Trophoblast cell (in vitro differentiated cells and primary cell): ENCODE measurements around the gene PRSS36.
"Not testable (repeated sequence)": the region's sequence is repeated elsewhere in the genome, so short reads cannot be mapped to it uniquely, and the experiment has no call there.

Source experiments
- DNase-seq, 2 donors: peaks; one replicate each; pipeline ENCODE4 v3.0.0-alpha.2; 2016
- H2AFZ ChIP-seq: 2 replicates; pipeline ENCODE4 v1.6.1; 2013; ENCODE audit warnings: low read length, moderate library complexity, mild to moderate bottlenecking; ENCODE audit not compliant: insufficient read depth, poor library complexity
- H2AK5ac ChIP-seq: 2 replicates; pipeline ENCODE4 v1.6.1; 2013; ENCODE audit warnings: mild to moderate bottlenecking, low read length
- H2BK120ac ChIP-seq: 2 replicates; pipeline ENCODE4 v1.6.1; 2013; ENCODE audit warnings: low read length, mild to moderate bottlenecking, moderate library complexity; ENCODE audit not compliant: insufficient read depth, poor library complexity
- H2BK12ac ChIP-seq: 2 replicates; pipeline ENCODE4 v1.6.1; 2013; ENCODE audit warnings: mild to moderate bottlenecking, low read length, moderate library complexity
- H2BK5ac ChIP-seq: 2 replicates; pipeline ENCODE4 v1.6.1; 2013; ENCODE audit warnings: low read length, low read depth, moderate library complexity, mild to moderate bottlenecking; ENCODE audit not compliant: poor library complexity
- H3K14ac ChIP-seq: 2 replicates; pipeline ENCODE4 v1.6.1; 2013; ENCODE audit warnings: mild to moderate bottlenecking, low read length
- H3K18ac ChIP-seq: 2 replicates; pipeline ENCODE4 v1.6.1; 2013; ENCODE audit warnings: mild to moderate bottlenecking, low read length
- H3K23ac ChIP-seq: 2 replicates; pipeline ENCODE4 v1.6.1; 2013; ENCODE audit warnings: low read length
- H3K27ac ChIP-seq: 2 replicates; pipeline ENCODE4 v1.5.1; 2013; ENCODE audit warnings: low read depth, mild to moderate bottlenecking, inconsistent platforms, low read length, moderate library complexity
- H3K27me3 ChIP-seq: 2 replicates; pipeline ENCODE4 v1.6.1; 2013; ENCODE audit warnings: inconsistent platforms, mild to moderate bottlenecking, low read length, moderate library complexity; ENCODE audit not compliant: insufficient read depth
- H3K36me3 ChIP-seq, 2 experiments: 1 replicate in 1 of 2; 2 replicates in 1 of 2; pipeline ENCODE4 v1.6.1; 2013; ENCODE audit warnings: low read length in 2 of 2, mild to moderate bottlenecking in 2 of 2, moderate library complexity in 1 of 2; ENCODE audit not compliant: insufficient read depth in 2 of 2, control insufficient read depth in 1 of 2
- H3K4ac ChIP-seq: 2 replicates; pipeline ENCODE4 v1.6.1; 2013; ENCODE audit warnings: low read depth, mild to moderate bottlenecking, low read length, moderate library complexity
- H3K4me1 ChIP-seq, 2 experiments: 1 replicate in 1 of 2; 2 replicates in 1 of 2; pipeline ENCODE4 v1.6.1; 2013; ENCODE audit warnings: low read length in 2 of 2, mild to moderate bottlenecking in 2 of 2, moderate library complexity in 1 of 2; ENCODE audit not compliant: insufficient read depth in 2 of 2, control insufficient read depth in 1 of 2
- H3K4me2 ChIP-seq: 2 replicates; pipeline ENCODE4 v1.6.1; 2013; ENCODE audit warnings: inconsistent platforms, mild to moderate bottlenecking, low read length, moderate library complexity
- H3K4me3 ChIP-seq: 2 replicates; pipeline ENCODE4 v1.5.1; 2013; ENCODE audit warnings: mild to moderate bottlenecking, low read depth, low read length, inconsistent platforms
- H3K79me1 ChIP-seq: one replicate; pipeline ENCODE4 v1.6.1; 2013; ENCODE audit warnings: low read length
- H3K79me2 ChIP-seq: 2 replicates; pipeline ENCODE4 v1.6.1; 2013; ENCODE audit warnings: low read length, mild to moderate bottlenecking; ENCODE audit not compliant: control insufficient read depth, insufficient read depth, poor library complexity
- H3K9ac ChIP-seq: 2 replicates; pipeline ENCODE4 v1.6.1; 2013; ENCODE audit warnings: mild to moderate bottlenecking, low read length
- H3K9me3 ChIP-seq: 2 replicates; pipeline ENCODE4 v1.6.1; 2013; ENCODE audit warnings: low read depth, mild to moderate bottlenecking, control low read depth, inconsistent platforms, low read length; ENCODE audit not compliant: insufficient read depth
- H4K12ac ChIP-seq: 2 replicates; pipeline ENCODE4 v1.6.1; 2013; ENCODE audit warnings: low read depth, mild to moderate bottlenecking, low read length, moderate library complexity
- H4K8ac ChIP-seq: 2 replicates; pipeline ENCODE4 v1.6.1; 2013; ENCODE audit warnings: low read depth, mild to moderate bottlenecking, low read length, moderate library complexity
- H4K91ac ChIP-seq: one replicate; pipeline ENCODE4 v1.6.1; 2013; ENCODE audit warnings: low read depth, mild to moderate bottlenecking, low read length, moderate library complexity
- WGBS: extraction: QIAGEN DNeasy Blood & Tissue Kit; methylation state at CpG from one replicate; pipeline ENCODE4 v1.1.7; 2013; ENCODE audit warnings: missing lambda C conversion rate; ENCODE audit not compliant: insufficient read length, insufficient coverage; ENCODE audit errors: extremely low coverage; 5-methylcytosine and 5-hydroxymethylcytosine counted together

The PRSS36 gene

DNA sequence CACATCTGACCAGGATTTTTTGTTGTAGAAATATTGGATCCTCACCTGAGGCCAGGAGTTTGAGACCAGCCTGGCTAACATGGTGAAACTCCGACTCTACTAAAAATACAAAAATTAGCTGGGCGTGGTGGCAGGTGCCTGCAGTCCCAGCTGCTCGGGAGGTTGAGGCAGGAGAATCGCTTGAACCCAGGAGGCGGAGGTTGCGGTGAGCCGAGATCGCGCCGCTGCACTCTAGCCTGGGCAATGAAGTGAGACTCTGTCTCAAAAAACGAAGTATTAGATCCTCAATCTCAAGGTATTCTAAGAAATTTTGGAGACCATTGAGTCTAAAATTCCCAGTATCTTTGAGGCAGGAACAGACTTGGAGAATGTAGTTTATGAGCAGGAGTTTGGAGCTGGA, 46.0 kb upstream of the PRSS36 start:
- not testable (repeated sequence) for H3K4me2 ChIP-seq, H4K8ac ChIP-seq, H4K12ac ChIP-seq, H3K23ac ChIP-seq, H2BK12ac ChIP-seq, H2AK5ac ChIP-seq, H4K91ac ChIP-seq, H3K9ac ChIP-seq, H3K4me3 ChIP-seq, H2AFZ ChIP-seq, H2BK5ac ChIP-seq, H3K4me1 ChIP-seq, H3K14ac ChIP-seq, H3K79me2 ChIP-seq, H3K27me3 ChIP-seq, H3K27ac ChIP-seq, H3K18ac ChIP-seq, DNase-seq, H2BK120ac ChIP-seq, H3K4ac ChIP-seq, H3K9me3 ChIP-seq, H3K79me1 ChIP-seq
- WGBS: no CpG with 5 or more reads among the region's 11 CpGs
- peaks cover 46 to 70% of the 10 kb centered on the region in 2 experiments for H3K36me3 ChIP-seq

DNA sequence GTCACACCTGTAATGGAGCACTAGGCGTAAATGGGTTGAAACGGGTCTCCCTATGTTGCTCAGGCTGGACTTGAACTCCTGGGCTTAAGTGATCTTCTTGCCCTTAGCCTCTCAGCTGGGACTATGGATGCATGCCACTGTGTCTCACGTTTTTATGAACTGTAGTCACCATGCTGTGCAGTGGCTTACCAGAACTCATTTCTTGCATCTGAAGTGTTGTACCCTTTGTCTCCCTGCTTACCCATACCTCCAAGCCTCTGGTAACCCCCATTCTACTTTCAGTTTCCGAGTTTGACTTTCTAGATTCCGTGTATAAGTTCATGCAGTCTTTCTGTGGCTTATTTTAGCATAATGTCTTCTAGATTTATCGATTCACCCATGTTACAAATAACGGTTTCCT, 45.0 kb upstream of the PRSS36 start:
- WGBS: no CpG with 5 or more reads among the region's 7 CpGs
- no peak overlapping the region for H3K18ac ChIP-seq
- H3K9me3 ChIP-seq: no peaks in the 10 kb centered on the region
- H2BK120ac ChIP-seq: no peak overlapping the region
- peaks cover 53 to 80% of the 10 kb centered on the region in 2 experiments for H3K36me3 ChIP-seq
- no peak overlapping the region for H3K4ac ChIP-seq
- H3K9ac ChIP-seq: no peak overlapping the region
- H4K91ac ChIP-seq: no peak overlapping the region
- no peak overlapping the region for H2BK12ac ChIP-seq
- H2BK5ac ChIP-seq: no peak overlapping the region
- no peaks in the 10 kb centered on the region for H3K27me3 ChIP-seq
- no peak overlapping the region for H3K4me2 ChIP-seq
- no peak overlapping the region for H3K27ac ChIP-seq
- H3K4me1 ChIP-seq: no peaks in the 10 kb centered on the region
- DNase-seq: no peak
- H4K12ac ChIP-seq: no peak overlapping the region
- H3K79me2 ChIP-seq: no peaks in the 10 kb centered on the region
- H4K8ac ChIP-seq: no peak overlapping the region
- no peaks in the 10 kb centered on the region for H3K79me1 ChIP-seq
- no peak overlapping the region for H3K23ac ChIP-seq
- no peak overlapping the region for H3K14ac ChIP-seq
- no peak overlapping the region for H2AFZ ChIP-seq
- H3K4me3 ChIP-seq: no peak overlapping the region
- H2AK5ac ChIP-seq: no peak overlapping the region

DNA sequence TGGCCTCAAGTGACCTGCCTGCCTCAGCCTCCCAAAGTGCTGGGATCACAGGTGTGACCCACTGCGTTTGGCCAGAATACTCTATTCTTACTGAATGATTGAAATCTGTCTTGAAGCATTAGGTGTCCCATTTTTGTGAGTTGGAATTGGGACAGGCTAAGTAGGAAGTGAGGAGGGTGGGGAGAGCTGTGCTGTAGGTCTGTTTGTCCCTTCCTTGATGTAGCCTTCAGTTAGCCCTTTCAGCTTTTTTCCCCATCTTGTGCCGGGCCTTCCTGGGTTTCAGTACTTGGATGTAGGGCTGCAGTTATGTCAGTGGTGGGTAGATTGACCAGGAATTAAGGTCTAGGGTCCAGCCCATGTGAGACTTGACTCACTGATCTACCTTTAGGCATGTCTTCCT, 44.0 kb upstream of the PRSS36 start:
- no peak overlapping the region for H4K12ac ChIP-seq
- no peak overlapping the region for H2BK5ac ChIP-seq
- H3K18ac ChIP-seq: no peak overlapping the region
- H2AFZ ChIP-seq: no peak overlapping the region
- no peak overlapping the region for H3K4me3 ChIP-seq
- H2BK120ac ChIP-seq: no peak overlapping the region
- no peak overlapping the region for H3K23ac ChIP-seq
- H3K4me1 ChIP-seq: no peaks in the 10 kb centered on the region
- peak in 1 of 2 donors; percentile 1 for DNase-seq
- no CpG with 5 or more reads among the region's 2 CpGs for WGBS
- H3K79me2 ChIP-seq: no peaks in the 10 kb centered on the region
- no peak overlapping the region for H2AK5ac ChIP-seq
- H3K14ac ChIP-seq: no peak overlapping the region
- H3K36me3 ChIP-seq: peaks cover 56 to 84% of the 10 kb centered on the region in 2 experiments
- H3K4me2 ChIP-seq: no peak overlapping the region
- H3K4ac ChIP-seq: no peak overlapping the region
- H3K79me1 ChIP-seq: no peaks in the 10 kb centered on the region
- H3K27ac ChIP-seq: no peak overlapping the region
- H3K27me3 ChIP-seq: no peaks in the 10 kb centered on the region
- no peak overlapping the region for H2BK12ac ChIP-seq
- H4K91ac ChIP-seq: no peak overlapping the region
- H3K9me3 ChIP-seq: no peaks in the 10 kb centered on the region
- no peak overlapping the region for H4K8ac ChIP-seq
- no peak overlapping the region for H3K9ac ChIP-seq

DNA sequence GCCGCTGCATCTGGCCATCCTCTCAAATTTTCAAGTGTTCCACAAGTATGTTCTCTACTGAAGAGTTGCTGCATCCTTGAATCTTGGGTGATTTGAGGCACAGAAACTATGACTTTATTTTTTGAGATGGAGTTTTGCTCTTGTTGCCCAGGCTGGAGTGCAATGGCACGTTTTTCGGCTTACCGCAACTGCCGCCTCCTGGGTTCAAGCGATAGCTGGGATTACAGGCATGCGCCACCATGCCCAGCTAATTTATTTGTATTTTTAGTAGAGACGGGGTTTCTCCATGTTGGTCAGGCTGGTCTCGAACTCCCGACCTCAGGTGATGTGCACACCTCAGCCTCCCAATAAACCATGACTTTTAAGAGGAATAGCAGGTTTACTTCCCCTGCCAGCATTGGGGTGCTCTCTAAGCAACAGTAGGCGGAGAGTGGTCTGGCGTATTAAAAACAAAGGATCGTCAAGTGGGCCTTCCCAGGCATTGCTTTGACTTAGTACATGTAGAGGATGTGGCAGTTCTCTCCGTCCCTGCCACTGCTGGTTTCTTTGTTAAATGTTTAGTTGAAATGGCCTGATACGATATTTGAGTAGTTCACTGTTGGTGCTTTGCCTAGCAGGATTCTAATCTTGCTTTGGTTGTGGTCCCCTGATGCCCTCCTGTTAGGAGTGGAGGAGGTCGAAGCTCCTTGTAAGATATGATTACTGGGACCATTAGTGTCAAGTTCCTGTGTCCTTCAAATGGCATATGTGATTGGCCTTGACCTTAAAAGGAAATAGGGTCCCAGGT, 43.2 kb upstream of the PRSS36 start:
- no peak overlapping the region for H3K23ac ChIP-seq
- H3K18ac ChIP-seq: no peak overlapping the region
- DNase-seq: peak in 1 of 2 donors; percentile 4
- no peak overlapping the region for H2AFZ ChIP-seq
- H3K4me3 ChIP-seq: no peak overlapping the region
- H4K8ac ChIP-seq: no peak overlapping the region
- H3K27ac ChIP-seq: no peak overlapping the region
- H3K9ac ChIP-seq: no peak overlapping the region
- no peaks in the 10 kb centered on the region for H3K27me3 ChIP-seq
- H3K36me3 ChIP-seq: peaks cover 55 to 86% of the 10 kb centered on the region in 2 experiments
- WGBS: no CpG with 5 or more reads among the region's 16 CpGs
- no peak overlapping the region for H3K14ac ChIP-seq
- no peak overlapping the region for H3K4me2 ChIP-seq
- H2BK12ac ChIP-seq: no peak overlapping the region
- H2BK120ac ChIP-seq: no peak overlapping the region
- H2BK5ac ChIP-seq: no peak overlapping the region
- no peak overlapping the region for H4K91ac ChIP-seq
- no peaks in the 10 kb centered on the region for H3K9me3 ChIP-seq
- H3K4ac ChIP-seq: no peak overlapping the region
- no peaks in the 10 kb centered on the region for H3K4me1 ChIP-seq
- H3K79me2 ChIP-seq: no peaks in the 10 kb centered on the region
- no peaks in the 10 kb centered on the region for H3K79me1 ChIP-seq
- no peak overlapping the region for H2AK5ac ChIP-seq
- no peak overlapping the region for H4K12ac ChIP-seq
